IPS-20b (cell line): ENCODE measurements around the gene TMEM164.

Source experiments
- H3K27ac ChIP-seq: one replicate; pipeline ENCODE4 v1.5.1; 2013; ENCODE audit warnings: low read length
- H3K27me3 ChIP-seq: 2 replicates; pipeline ENCODE4 v1.6.1; 2013; ENCODE audit warnings: mild to moderate bottlenecking, low read length, inconsistent platforms; ENCODE audit not compliant: insufficient read depth
- H3K36me3 ChIP-seq: 2 replicates; pipeline ENCODE4 v1.6.1; 2013; ENCODE audit warnings: low read depth, mild to moderate bottlenecking, inconsistent platforms, low read length, moderate library complexity; ENCODE audit not compliant: insufficient read depth
- H3K4me1 ChIP-seq: 2 replicates; pipeline ENCODE4 v1.6.1; 2013; ENCODE audit warnings: mild to moderate bottlenecking, control low read depth, inconsistent platforms, low read length, moderate library complexity; ENCODE audit not compliant: insufficient read depth
- H3K4me3 ChIP-seq: 2 replicates; pipeline ENCODE4 v1.5.1; 2013; ENCODE audit warnings: mild to moderate bottlenecking, low read length, inconsistent platforms
- H3K9ac ChIP-seq: 2 replicates; pipeline ENCODE4 v1.6.1; 2013; ENCODE audit warnings: low read depth, mild to moderate bottlenecking, inconsistent platforms, low read length, moderate library complexity
- H3K9me3 ChIP-seq: 2 replicates; pipeline ENCODE4 v1.6.1; 2013; ENCODE audit warnings: mild to moderate bottlenecking, low read depth, low read length, inconsistent platforms; ENCODE audit not compliant: insufficient read depth

Gene TMEM164

DNA sequence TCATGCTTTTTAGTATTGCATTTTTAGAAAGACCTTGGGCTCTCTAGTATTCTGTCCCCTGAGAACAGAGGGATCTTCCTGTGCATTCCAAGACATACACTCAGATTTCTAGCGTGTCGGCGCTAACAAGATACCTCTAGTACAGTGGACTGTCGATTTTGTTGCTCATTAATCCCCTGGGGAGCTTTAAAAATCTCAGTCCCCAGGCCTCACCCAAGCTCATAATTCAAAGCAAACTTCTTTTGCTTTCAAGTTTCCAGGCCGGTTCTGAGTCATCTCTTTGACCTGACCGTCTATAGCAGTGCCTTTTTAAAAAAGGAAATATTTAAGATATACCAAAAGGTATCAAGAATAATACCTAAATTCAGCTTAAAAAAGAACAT, 178.0 kb downstream of the TMEM164 start:
- H3K36me3 ChIP-seq: no peaks in the 10 kb centered on the region
- H3K4me3 ChIP-seq: no peak overlapping the region
- H3K27ac ChIP-seq: no peak overlapping the region
- no peaks in the 10 kb centered on the region for H3K27me3 ChIP-seq
- no peaks in the 10 kb centered on the region for H3K4me1 ChIP-seq
- no peaks in the 10 kb centered on the region for H3K9me3 ChIP-seq
- H3K9ac ChIP-seq: no peak overlapping the region

DNA sequence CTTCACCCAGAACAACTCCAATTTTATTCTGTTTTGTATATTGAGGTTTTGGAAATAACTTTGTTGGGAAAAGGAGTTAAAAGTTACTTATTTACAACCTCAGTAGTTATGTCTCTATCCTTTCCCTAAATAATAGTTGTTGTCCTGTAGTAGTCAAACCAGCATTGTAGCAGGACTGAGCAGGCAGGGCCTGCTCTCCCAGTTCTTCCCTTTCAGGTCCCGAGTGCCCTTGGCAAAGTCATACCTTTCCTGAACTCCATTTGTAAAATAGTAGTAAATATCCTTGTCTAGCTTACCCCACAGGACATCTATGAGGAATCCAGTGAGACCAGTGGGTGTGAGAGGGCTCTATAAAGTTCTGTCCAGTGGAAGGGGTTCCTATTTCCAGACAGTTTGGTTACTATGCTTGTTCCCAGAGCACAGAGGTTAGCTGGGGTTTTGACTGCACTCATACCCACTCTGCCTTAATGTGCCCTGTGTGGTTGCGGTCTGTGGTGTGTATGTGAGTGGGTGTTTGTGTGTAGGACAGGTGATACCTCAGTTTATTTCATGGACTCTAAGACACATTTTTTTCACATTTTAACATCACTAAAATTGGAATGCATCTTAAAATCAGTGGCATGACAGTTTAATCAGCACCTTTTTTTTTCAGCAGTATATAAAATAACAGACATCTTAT, 178.7 kb downstream of the TMEM164 start:
- no peak overlapping the region for H3K27ac ChIP-seq
- H3K36me3 ChIP-seq: no peaks in the 10 kb centered on the region
- peaks cover 3% of the 10 kb centered on the region; the same call in 1 of the 2 replicates for H3K9me3 ChIP-seq
- no peaks in the 10 kb centered on the region for H3K27me3 ChIP-seq
- H3K4me1 ChIP-seq: no peaks in the 10 kb centered on the region
- no peak overlapping the region for H3K9ac ChIP-seq
- no peak overlapping the region for H3K4me3 ChIP-seq

DNA sequence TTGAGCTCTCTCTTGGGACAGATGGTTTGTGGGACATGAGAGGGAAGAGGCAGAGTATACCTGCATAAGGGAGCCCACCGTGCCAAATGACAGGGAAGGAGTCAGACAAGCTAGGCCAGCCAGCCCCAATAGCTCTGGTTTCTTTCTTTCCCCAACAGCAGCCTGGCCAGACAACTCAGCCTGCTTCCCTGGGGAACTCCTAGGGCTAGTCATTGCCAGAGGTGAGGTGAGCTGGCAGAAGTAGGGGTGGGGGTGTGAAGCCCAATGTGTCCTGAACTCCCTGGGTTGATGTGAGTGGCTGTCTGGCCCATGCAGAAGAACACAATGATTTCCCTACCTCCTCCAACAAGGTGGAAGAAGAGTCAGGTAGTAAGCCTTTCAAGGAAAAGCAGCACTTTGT, 179.4 kb downstream of the TMEM164 start:
- Histone ChIP-seq H3K4me1 (no peaks in the 10 kb centered on the region), H3K27me3 (no peaks in the 10 kb centered on the region), H3K27ac (no peak overlapping the region), H3K36me3 (no peaks in the 10 kb centered on the region), H3K4me3 (no peak overlapping the region), H3K9ac (no peak overlapping the region), H3K9me3 (peaks cover 3% of the 10 kb centered on the region; the same call in 1 of the 2 replicates)

DNA sequence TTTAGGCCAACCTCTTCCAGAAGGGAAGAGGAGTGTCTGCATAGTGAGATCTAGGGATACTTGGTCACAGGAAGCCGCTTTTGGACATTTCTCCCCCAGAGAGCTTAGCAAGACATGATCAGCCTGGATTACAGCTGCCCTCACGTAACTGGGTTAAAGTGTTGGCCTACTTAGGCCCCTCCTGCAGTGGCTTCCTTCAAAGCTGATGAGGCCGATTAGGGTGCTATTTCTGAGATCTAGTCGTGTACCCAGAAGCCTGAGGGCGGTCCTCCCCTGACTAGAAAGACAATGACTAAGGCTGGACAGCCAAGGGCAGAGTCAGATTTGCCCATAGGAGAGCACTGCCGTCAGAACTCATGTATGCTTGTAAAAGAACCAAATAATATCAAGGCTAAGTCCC, 180.0 kb downstream of the TMEM164 start:
- Histone ChIP-seq H3K27ac (no peak overlapping the region), H3K36me3 (no peaks in the 10 kb centered on the region), H3K27me3 (no peaks in the 10 kb centered on the region), H3K4me1 (no peaks in the 10 kb centered on the region), H3K9ac (no peak overlapping the region), H3K9me3 (peaks cover 3% of the 10 kb centered on the region; the same call in 1 of the 2 replicates), H3K4me3 (no peak overlapping the region)

DNA sequence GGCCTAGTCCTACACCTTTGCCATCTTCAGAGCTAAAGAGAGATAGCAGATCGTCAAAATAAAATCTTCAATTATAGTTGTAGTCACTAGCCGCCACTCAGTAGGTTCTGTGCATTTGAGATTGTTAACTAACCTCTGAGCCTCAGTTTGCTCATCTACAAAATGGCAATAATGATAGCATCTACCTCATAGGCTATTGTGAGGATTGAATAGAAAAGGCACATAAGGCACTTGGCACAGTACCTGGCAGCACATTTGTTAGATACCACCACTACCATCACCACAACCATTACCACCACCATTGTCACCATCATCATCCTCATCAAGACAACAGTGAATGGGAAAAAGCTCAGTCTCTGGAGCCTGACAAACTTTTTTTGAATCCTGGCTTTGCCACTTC, 180.4 kb downstream of the TMEM164 start:
- Histone ChIP-seq H3K9me3 (peaks cover 3% of the 10 kb centered on the region; the same call in 1 of the 2 replicates), H3K9ac (no peak overlapping the region), H3K4me3 (no peak overlapping the region), H3K27ac (no peak overlapping the region), H3K27me3 (no peaks in the 10 kb centered on the region), H3K36me3 (no peaks in the 10 kb centered on the region), H3K4me1 (no peaks in the 10 kb centered on the region)

DNA sequence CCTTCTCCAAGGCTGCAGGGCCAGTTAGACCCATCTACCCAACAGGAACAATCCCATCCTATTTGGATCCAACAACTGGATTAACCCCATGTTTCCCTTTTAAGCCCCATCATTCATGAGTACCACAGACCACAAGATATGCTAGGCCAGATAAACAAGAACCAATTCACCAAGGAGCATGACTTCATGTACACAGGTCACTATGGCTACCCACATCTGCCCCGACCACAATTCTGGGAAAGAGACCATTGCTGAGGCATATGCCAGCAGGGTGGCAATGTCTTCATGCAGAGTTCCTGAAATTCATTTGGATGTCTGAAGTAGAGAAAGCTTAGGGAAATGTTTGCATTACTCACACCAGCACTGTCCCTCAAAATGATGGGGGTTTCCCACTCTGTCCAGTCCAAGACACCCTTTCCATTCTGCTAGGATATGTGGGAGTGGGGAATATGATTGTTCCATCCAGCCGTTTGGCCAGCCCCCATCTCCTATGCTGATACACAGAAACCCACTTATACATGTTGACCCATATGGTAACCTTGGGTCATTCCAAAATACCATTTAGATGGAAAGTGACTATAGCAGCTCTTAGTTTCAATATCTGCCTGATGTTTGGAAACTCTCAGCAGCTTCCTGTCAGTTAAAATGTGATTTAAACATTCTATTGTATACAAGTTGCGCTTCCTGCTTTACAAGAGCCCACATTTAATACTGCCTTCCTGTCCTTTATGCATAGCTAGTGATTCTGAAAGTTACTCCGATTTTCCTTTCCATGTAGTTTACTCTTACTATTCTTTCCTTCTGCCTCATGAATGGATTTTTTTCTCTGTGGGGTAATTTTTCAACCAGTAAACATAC, 186.0 kb downstream of the TMEM164 start:
- Histone ChIP-seq H3K27ac (no peak overlapping the region), H3K4me1 (no peaks in the 10 kb centered on the region), H3K9me3 (peaks cover 3% of the 10 kb centered on the region; the same call in 1 of the 2 replicates), H3K4me3 (no peak overlapping the region), H3K36me3 (no peaks in the 10 kb centered on the region), H3K27me3 (no peaks in the 10 kb centered on the region), H3K9ac (no peak overlapping the region)

DNA sequence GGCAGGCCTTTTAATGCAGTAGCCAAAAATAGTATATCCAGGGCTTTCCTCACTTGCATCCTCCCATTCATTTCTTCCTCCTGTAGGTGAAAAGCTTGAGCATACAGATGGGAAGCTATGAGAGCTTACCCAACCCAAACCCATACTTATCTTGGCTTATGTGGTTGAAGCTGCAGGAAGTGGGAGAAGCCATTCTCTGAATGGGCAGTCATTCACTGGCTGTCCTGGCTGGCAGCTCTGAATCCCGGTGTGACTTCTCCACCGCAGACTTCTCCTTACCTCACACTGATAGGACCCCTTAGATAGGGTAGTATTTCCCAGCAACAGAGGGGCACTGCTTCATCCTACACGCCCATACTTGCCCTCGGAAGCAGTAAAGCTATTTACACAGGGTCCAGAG, 189.6 kb downstream of the TMEM164 start:
- Histone ChIP-seq H3K27me3 (no peaks in the 10 kb centered on the region), H3K27ac (no peak overlapping the region), H3K36me3 (peaks cover under 1% of the 10 kb centered on the region; the same call in 1 of the 2 replicates), H3K4me3 (no peak overlapping the region), H3K9ac (no peak overlapping the region), H3K4me1 (no peaks in the 10 kb centered on the region), H3K9me3 (no peaks in the 10 kb centered on the region)

DNA sequence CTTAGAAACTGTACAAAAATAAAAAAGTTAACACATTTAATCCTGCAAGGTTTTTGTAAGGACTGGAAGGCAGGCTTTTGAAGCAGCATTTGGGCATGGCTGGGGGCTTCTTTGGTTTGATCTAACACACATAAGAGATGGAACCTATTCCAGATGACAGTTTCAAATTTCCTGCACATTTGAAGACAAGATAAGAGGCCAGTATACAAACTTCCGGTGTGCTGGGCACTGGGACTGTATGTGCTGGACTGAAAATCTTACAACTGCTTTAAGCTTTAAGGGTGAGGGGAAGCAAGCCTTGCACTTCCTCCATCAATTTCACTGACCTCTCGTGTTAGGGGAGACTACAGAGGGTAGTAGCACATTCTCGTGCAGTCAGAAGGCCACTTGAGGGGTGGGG, 192.1 kb downstream of the TMEM164 start:
- Histone ChIP-seq H3K9me3 (no peaks in the 10 kb centered on the region), H3K9ac (no peak overlapping the region), H3K4me1 (no peaks in the 10 kb centered on the region), H3K27me3 (no peaks in the 10 kb centered on the region), H3K36me3 (peaks cover 16% of the 10 kb centered on the region; the same call in 1 of the 2 replicates), H3K27ac (no peak overlapping the region), H3K4me3 (no peak overlapping the region)

DNA sequence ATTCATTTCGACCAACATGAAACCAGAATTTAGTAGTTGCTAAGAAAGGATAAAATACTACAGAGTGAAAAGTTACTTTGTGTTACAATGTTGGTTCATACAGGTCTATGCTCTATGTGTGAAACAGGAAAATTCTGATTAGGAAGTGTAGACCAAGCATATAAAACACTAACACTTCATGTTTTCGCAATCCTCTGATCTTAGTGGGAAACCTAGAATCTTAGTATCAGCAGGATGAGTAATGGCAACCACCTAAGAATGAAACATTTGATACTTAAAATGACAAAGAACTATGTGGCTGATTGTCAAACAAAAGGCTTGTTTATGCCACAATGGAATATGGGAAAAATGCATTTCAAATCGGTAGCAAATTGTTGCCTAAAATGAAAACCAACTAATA, 198.9 kb downstream of the TMEM164 start:
- no peaks in the 10 kb centered on the region for H3K9me3 ChIP-seq
- H3K9ac ChIP-seq: no peak overlapping the region
- peaks cover 29% of the 10 kb centered on the region; the same call in 1 of the 2 replicates for H3K36me3 ChIP-seq
- no peak overlapping the region for H3K4me3 ChIP-seq
- H3K27me3 ChIP-seq: no peaks in the 10 kb centered on the region
- no peak overlapping the region for H3K27ac ChIP-seq
- no peaks in the 10 kb centered on the region for H3K4me1 ChIP-seq

DNA sequence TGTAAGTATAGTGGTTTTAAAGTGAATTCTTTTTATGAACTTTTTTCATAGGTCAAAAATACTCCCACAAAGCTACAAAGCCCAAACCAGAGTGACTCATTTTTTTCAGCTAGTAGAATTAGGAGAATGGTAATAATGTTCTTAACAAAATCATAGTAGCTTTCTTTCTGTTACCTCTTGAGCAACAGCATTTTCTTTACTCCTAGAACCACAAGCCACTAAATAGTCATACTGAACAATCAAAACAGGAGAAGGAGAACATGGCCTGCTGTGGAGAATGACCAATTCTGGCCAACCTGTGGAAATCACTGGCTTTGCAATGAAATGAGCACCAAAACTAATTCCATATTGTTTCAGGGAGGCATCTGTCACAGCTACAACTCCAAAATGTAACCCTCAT, 202.1 kb downstream of the TMEM164 start:
- no peak overlapping the region for H3K9ac ChIP-seq
- H3K4me1 ChIP-seq: no peaks in the 10 kb centered on the region

DNA sequence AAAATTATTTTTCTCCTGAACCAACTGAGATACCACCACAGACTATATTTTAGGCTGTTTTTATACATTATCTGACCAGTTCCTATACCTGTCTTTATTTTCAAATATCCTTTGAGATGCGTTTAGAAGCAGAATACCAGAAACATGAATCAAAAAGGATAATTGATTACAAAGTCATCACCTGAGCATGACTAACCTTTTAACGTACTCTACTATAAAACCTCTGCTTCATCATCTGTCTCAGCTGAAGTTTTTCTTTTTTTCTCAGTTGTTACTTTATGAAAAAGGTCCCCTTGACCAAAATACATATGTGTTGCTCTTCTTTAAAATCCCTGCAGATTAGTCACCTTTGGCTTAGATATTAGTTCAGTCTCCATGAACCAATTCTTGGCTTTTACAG, 205.2 kb downstream of the TMEM164 start:
- Histone ChIP-seq H3K9ac (no peak overlapping the region), H3K36me3 (no peaks in the 10 kb centered on the region), H3K4me3 (no peak overlapping the region), H3K27ac (no peak overlapping the region), H3K27me3 (no peaks in the 10 kb centered on the region), H3K4me1 (no peaks in the 10 kb centered on the region; the same call in none of the 2 replicates), H3K9me3 (no peaks in the 10 kb centered on the region)

More for the DNA sequence above, 202.1 kb downstream of the TMEM164 start:
- H3K9me3 ChIP-seq: no peaks in the 10 kb centered on the region
- H3K36me3 ChIP-seq: peaks cover 13% of the 10 kb centered on the region; the same call in 1 of the 2 replicates
- no peak overlapping the region for H3K27ac ChIP-seq
- no peaks in the 10 kb centered on the region for H3K27me3 ChIP-seq
- no peak overlapping the region for H3K4me3 ChIP-seq
